Pons (tissue), 1 donor: ENCODE measurements around the gene NBAS.

Source experiments
- DNase-seq: peaks from one replicate; pipeline ENCODE4 v3.0.0-alpha.2; 2016; ENCODE audit warnings: low spot score

The NBAS gene

GRCh38 chr2:15591373-15591691 is 30.2 kb upstream of the NBAS start:
- no peak for DNase-seq

- peak; percentile 65 for DNase-seq
These were observed 27.3 kb upstream of the NBAS start for GRCh38 chr2:15588329-15588919.

- DNase-seq = no peak
These were observed 23.8 kb upstream of the NBAS start for GRCh38 chr2:15584767-15585469.

- no peak for DNase-seq
These were observed 23.2 kb upstream of the NBAS start for GRCh38 chr2:15584316-15584715.

GRCh38 chr2:15583826-15584225 is 22.7 kb upstream of the NBAS start:
- no peak for DNase-seq

GRCh38 chr2:15582710-15583357 is 21.7 kb upstream of the NBAS start:
- DNase-seq = no peak

- DNase-seq = no peak
These were observed 19.3 kb upstream of the NBAS start for GRCh38 chr2:15580451-15580850.

- DNase-seq = no peak
These were observed 18.5 kb upstream of the NBAS start for GRCh38 chr2:15579641-15580040.

GRCh38 chr2:15577071-15577735 is 16.1 kb upstream of the NBAS start:
- peak; percentile 91 for DNase-seq

GRCh38 chr2:15571729-15572128 is 10.6 kb upstream of the NBAS start:
- DNase-seq = no peak

- no peak for DNase-seq
These were observed 9.0 kb upstream of the NBAS start for GRCh38 chr2:15570104-15570503.

- no peak for DNase-seq
These were observed 7.7 kb upstream of the NBAS start for GRCh38 chr2:15568874-15569273.

- no peak for DNase-seq
These were observed 5.8 kb upstream of the NBAS start for GRCh38 chr2:15566912-15567311.

- no peak for DNase-seq
These were observed 5.0 kb upstream of the NBAS start for GRCh38 chr2:15565994-15566671.

GRCh38 chr2:15565392-15565791 is 4.3 kb upstream of the NBAS start:
- no peak for DNase-seq

- DNase-seq = no peak
These were observed 2.3 kb upstream of the NBAS start for GRCh38 chr2:15563227-15564100.

- no peak for DNase-seq
These were observed 1.4 kb upstream of the NBAS start for GRCh38 chr2:15562354-15563031.

GRCh38 chr2:15561574-15562344 is 625 bp upstream of the NBAS start:
- DNase-seq = no peak

GRCh38 chr2:15560140-15560987 is 770 bp downstream of the NBAS start:
- DNase-seq = peak; percentile 29
